Astrocyte of the cerebellum (primary cell): ENCODE results near the gene PRKD2.
"Not testable (repeated sequence)": the region's sequence is repeated elsewhere in the genome, so short reads cannot be mapped to it uniquely, and the experiment has no call there.

Experiments used
- DNase-seq: peaks from one replicate; pipeline ENCODE4 v3.0.0-alpha.2; 2011; ENCODE audit warnings: low read depth
- H3K4me3 ChIP-seq: 2 replicates; pipeline ENCODE4 v1.5.1; 2011; ENCODE audit warnings: mild to moderate bottlenecking, low read depth, low read length, moderate library complexity
- in situ Hi-C: cut with HindIII; loops from 2 replicates; pipeline ENCODE4 v1.10.0; 2017; ENCODE audit warnings: low sequenced_read_pairs
- TF ChIP-seq, protein P1 (sequence below): IDR thresholded peaks from 2 replicates; pipeline ENCODE4 v1.5.1; 2012; ENCODE audit warnings: low read length, low read depth, moderate library complexity, mild to moderate bottlenecking; ENCODE audit errors: missing control alignments

PRKD2 gene

GRCh38 chr19:46714444-46715106 lies 2.3 kb downstream of the PRKD2 start:
- DNase-seq = no peak
- H3K4me3 ChIP-seq = peak overlapping the region; percentile 61
- in situ Hi-C loops = no loop called here
- TF ChIP-seq, protein P1, sequence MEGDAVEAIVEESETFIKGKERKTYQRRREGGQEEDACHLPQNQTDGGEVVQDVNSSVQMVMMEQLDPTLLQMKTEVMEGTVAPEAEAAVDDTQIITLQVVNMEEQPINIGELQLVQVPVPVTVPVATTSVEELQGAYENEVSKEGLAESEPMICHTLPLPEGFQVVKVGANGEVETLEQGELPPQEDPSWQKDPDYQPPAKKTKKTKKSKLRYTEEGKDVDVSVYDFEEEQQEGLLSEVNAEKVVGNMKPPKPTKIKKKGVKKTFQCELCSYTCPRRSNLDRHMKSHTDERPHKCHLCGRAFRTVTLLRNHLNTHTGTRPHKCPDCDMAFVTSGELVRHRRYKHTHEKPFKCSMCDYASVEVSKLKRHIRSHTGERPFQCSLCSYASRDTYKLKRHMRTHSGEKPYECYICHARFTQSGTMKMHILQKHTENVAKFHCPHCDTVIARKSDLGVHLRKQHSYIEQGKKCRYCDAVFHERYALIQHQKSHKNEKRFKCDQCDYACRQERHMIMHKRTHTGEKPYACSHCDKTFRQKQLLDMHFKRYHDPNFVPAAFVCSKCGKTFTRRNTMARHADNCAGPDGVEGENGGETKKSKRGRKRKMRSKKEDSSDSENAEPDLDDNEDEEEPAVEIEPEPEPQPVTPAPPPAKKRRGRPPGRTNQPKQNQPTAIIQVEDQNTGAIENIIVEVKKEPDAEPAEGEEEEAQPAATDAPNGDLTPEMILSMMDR = no peak

- peak overlapping the region; percentile 61 for H3K4me3 ChIP-seq
- in situ Hi-C loops = no loop called here
- DNase-seq = peak; percentile 52
- TF ChIP-seq, protein P1 = no peak
These were observed 3.0 kb downstream of the PRKD2 start for GRCh38 chr19:46713781-46714443.

DNA sequence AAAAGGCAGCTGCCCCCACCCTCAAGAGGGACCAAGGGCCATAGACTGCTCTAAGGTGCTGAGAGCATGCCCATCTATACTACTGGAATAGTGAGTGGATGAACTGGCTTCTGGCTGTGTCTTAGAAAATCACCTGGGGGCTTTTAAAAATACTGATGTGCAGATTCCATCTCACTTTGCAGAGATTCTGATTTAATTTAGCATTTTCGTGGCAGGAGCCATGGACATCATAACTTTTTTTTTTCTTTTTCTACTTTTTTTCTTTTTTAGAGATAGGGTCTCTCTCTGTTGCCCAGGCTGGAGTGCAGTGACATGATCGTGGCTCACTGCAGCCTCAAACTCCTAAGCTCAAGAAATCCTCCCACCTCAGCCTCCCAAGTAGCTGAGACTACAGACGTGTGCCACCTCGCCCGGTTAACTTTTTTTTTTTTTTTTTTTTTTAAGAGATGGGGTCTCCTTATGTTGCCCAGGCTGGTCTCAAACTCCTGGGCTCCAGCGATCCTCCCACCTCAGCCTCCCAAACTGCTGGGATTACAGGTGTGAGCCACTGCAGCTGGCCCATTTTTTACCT lies 4.1 kb downstream of the PRKD2 start:
- DNase-seq, in situ Hi-C loops, H3K4me3 ChIP-seq: not testable (repeated sequence)

- no peak overlapping the region for H3K4me3 ChIP-seq
- TF ChIP-seq, protein P1 = no peak
- no peak for DNase-seq
- in situ Hi-C loops = no loop called here
These were observed 6.2 kb downstream of the PRKD2 start for GRCh38 chr19:46710687-46711086.

- TF ChIP-seq, protein P1 = peak; percentile 91
- H3K4me3 ChIP-seq = no peak overlapping the region
- DNase-seq = no peak
- in situ Hi-C loops = no loop called here
These were observed 12.4 kb downstream of the PRKD2 start for GRCh38 chr19:46704379-46705076.

- in situ Hi-C loops = no loop called here
- no peak for DNase-seq
- TF ChIP-seq, protein P1 = no peak
- H3K4me3 ChIP-seq = no peak overlapping the region
These were observed 16.2 kb downstream of the PRKD2 start for GRCh38 chr19:46700704-46701103.
